NOMO-1 treated with DMSO at 0.1 percent for 48 hours (cell line): ENCODE data around the gene RBMY1B.
"Not testable (repeated sequence)": the region's sequence is repeated elsewhere in the genome, so short reads cannot be mapped to it uniquely, and the experiment has no call there.

Experiments
- DNase-seq: peaks from one replicate; lab custom pipeline; 2025; ENCODE audit not compliant: unreplicated experiment; lab: John Stamatoyannopoulos, UW

Gene RBMY1B

DNA sequence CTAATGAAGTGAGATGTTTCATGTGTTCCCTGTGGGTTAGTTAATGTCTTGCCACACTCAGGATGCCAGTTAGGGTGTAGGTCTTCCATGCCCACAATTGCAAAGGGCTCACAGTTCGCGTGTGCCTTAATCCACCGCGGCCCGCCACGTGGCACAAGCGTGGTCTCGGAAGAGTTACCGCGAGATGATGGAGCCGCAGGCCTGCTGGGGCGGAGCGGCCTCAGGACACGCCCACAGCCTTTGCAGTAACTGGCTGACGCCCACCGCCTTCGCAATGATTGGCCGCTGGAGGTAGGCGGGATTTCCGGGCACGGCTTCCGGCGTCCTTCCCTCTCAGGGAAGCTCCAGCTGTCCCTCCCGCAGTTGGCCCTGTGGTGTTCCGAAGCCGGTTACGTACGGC lies at the start of gene RBMY1B:
Gene RBMY1B (plus strand): TSS at position 301 of the 400 bp plus-strand sequence. CDS start 2,013 bp downstream, outside the sequence.
- not testable (repeated sequence) for DNase-seq

DNA sequence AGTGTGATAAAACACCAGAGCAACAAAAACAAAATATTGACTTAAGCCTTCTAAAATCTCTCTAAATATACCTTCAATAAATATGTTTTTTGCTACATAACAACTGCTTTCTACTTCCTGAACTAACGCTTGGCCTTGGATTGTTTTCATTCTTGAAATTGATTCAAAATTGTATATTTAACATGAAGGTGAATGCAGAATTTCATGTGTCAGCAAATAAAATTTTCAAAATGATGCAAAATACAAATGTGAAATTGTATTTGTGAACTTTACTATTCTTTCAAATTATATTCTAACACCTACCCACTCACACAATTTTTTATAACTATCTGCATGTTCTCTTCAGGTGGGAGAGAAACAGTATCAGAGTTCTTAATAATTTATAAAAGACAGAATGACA lies 48.2 kb upstream of the RBMY1B start:
- not testable (repeated sequence) for DNase-seq

DNA sequence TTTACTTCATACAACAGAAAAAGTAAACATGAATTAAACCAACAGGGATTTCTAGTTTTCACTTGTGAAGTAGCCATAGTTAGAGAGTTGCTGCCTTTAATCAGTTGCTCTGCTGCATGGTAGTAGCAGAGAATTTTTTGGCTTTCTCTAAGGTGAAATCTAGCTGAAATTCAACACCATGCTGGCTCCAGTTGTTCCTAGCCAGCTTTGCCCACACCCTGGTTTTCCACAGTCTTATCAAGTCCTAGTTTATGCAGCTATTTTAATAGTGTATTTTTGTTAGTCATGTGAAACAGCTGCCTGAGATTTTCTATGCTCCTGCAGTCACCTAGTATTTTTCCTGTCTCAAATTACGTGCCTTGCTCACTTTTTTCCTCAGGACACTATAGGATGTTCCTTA lies 28.2 kb upstream of the RBMY1B start:
- DNase-seq = no peak

DNA sequence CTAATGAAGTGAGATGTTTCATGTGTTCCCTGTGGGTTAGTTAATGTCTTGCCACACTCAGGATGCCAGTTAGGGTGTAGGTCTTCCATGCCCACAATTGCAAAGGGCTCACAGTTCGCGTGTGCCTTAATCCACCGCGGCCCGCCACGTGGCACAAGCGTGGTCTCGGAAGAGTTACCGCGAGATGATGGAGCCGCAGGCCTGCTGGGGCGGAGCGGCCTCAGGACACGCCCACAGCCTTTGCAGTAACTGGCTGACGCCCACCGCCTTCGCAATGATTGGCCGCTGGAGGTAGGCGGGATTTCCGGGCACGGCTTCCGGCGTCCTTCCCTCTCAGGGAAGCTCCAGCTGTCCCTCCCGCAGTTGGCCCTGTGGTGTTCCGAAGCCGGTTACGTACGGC lies 23.4 kb downstream of the RBMY1B start, which contains the start of gene RBMY1A1:
Gene RBMY1A1 (plus strand): TSS at position 301 of the 400 bp plus-strand sequence. CDS start 2,013 bp downstream, outside the sequence.
- DNase-seq = not testable (repeated sequence)

DNA sequence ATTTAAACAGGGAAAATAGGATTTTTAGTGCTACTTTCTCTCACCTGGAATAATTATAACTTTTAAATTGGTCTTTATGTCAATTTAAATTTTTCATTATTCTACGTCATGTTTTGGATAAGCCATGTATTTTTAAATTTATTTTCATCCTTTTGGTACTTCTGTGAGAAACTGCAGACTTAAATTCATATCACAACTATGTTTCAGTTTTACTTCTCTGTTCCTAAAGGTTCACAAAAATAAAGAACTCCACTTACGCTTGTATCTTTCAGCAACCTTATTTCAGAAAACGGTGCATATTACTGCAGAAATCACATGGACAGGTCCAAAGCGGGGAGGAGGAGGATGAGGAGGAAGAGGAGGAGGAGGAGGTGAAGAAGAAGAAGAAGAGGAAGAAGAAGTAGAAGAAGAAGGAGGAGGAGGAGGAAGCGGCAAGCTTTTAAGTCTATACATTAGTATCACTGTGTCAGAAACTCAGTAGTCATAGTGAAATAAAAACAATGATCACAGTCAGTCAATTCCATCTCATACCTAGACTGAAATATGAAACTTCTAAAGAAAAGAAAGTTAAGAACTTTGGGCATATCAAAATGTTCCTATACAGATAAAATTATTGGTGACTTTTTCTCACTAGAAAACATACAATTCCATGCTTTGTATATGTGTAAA lies 48.3 kb downstream of the RBMY1B start:
- not testable (repeated sequence) for DNase-seq
